Chondrocyte (in vitro differentiated cells): ENCODE data around the gene RFFL. TPM values are rescaled to one million over a fixed set of nuclear protein-coding genes. Genes with fewer than 3 reads are reported as not detected.
"Not testable (repeated sequence)": the region's sequence is repeated elsewhere in the genome, so short reads cannot be mapped to it uniquely, and the experiment has no call there.

ENCODE experiments used
- DNase-seq: peaks from one replicate; pipeline ENCODE4 v3.0.0; 2021; ENCODE audit warnings: mixed read lengths, low spot score
- H3K27ac Mint-ChIP-seq: one replicate; pipeline ENCODE4 v1.8.0; 2021; ENCODE audit warnings: mild to moderate bottlenecking, moderate library complexity, mixed read lengths; ENCODE audit not compliant: unreplicated experiment
- H3K27me3 Mint-ChIP-seq: 2 replicates; pipeline ENCODE4 v1.8.0; 2021; ENCODE audit warnings: low read depth, mixed read lengths
- H3K36me3 Mint-ChIP-seq: 2 replicates; pipeline ENCODE4 v1.8.0; 2021; ENCODE audit warnings: low read depth, mixed read lengths
- H3K4me1 Mint-ChIP-seq: 2 replicates; pipeline ENCODE4 v1.8.0; 2021; ENCODE audit warnings: low read depth, mild to moderate bottlenecking, mixed read lengths
- H3K4me3 Mint-ChIP-seq: one replicate; pipeline ENCODE4 v1.8.0; 2021; ENCODE audit warnings: mild to moderate bottlenecking, moderate library complexity, mixed read lengths; ENCODE audit not compliant: unreplicated experiment
- H3K9me3 Mint-ChIP-seq: 2 replicates; pipeline ENCODE4 v1.8.0; 2021; ENCODE audit warnings: low read depth, mixed read lengths
- CTCF ChIP-seq: fragments of 200-600 bp; sonication (generic); IDR thresholded peaks from 2 replicates; pipeline ENCODE4 v1.5.0; 2021; ENCODE audit warnings: antibody characterized with exemption, mild to moderate bottlenecking, moderate library complexity
- long read RNA-seq: library from polyadenylated mRNA; stranded (forward); transcript quantifications from one replicate; pipeline ENCODE4 v2.0.0, GENCODE V29; 2021
- total RNA-seq: library from RNA; stranded (reverse); gene quantifications from 3 replicates; pipeline ENCODE4 v1.2.1, GENCODE V29; 2021

Gene RFFL
- total RNA-seq, result 11.1 to 16.5 TPM (median 14.0 TPM) in 3 replicates
- long read RNA-seq, full-length matches to known transcripts, result 2 of 9 reads
- long read RNA-seq, partial matches to known transcripts, result 4 of 9 reads
- long read RNA-seq, other reads (novel, unspliced or antisense), result 3 of 9 reads

GRCh38 chr17:35063514-35064223, at the start of gene RFFL:
TSS of gene RFFL (minus strand) at chr17:35063707. CDS start at chr17:35026553, 37,154 bp downstream.
- Mint-ChIP-seq H3K4me1 (peaks cover 30% of the 10 kb centered on the region), H3K36me3 (peaks cover 6% of the 10 kb centered on the region), H3K4me3 (peak within 1 kb of the TSS; percentile 49), H3K9me3 (no peaks in the 10 kb centered on the region), H3K27ac (peak within 1 kb of the TSS; percentile 98), H3K27me3 (no peaks in the 10 kb centered on the region)
- TF ChIP-seq CTCF, result peak; percentile 67
- no peak for DNase-seq

- H3K27ac Mint-ChIP-seq, H3K36me3 Mint-ChIP-seq, H3K27me3 Mint-ChIP-seq, H3K4me1 Mint-ChIP-seq, H3K9me3 Mint-ChIP-seq, H3K4me3 Mint-ChIP-seq: not testable (repeated sequence)
- peak; percentile 39 for DNase-seq
These were observed 47.3 kb upstream of the RFFL start for GRCh38 chr17:35110791-35111190.

GRCh38 chr17:35104844-35105450, 41.4 kb upstream of the RFFL start:
- Mint-ChIP-seq H3K4me3 (no peak overlapping the region), H3K36me3 (peaks cover 22% of the 10 kb centered on the region), H3K27me3 (no peaks in the 10 kb centered on the region), H3K9me3 (no peaks in the 10 kb centered on the region), H3K27ac (no peak overlapping the region), H3K4me1 (no peaks in the 10 kb centered on the region)
- DNase-seq, result no peak
- no peak for TF ChIP-seq CTCF

GRCh38 chr17:35103271-35103670, 39.8 kb upstream of the RFFL start:
- no peak overlapping the region for H3K4me3 Mint-ChIP-seq
- H3K9me3 Mint-ChIP-seq, result no peaks in the 10 kb centered on the region
- no peak for TF ChIP-seq CTCF
- H3K4me1 Mint-ChIP-seq, result no peaks in the 10 kb centered on the region
- H3K27ac Mint-ChIP-seq, result no peak overlapping the region
- H3K27me3 Mint-ChIP-seq, result no peaks in the 10 kb centered on the region
- no peak for DNase-seq
- H3K36me3 Mint-ChIP-seq, result peaks cover 26% of the 10 kb centered on the region

GRCh38 chr17:35101725-35102124, 38.2 kb upstream of the RFFL start:
- Mint-ChIP-seq H3K36me3 (peaks cover 27% of the 10 kb centered on the region), H3K4me1 (no peaks in the 10 kb centered on the region)

More at GRCh38 chr17:35101725-35102124, 38.2 kb upstream of the RFFL start:
- DNase-seq, result no peak
- no peaks in the 10 kb centered on the region for H3K27me3 Mint-ChIP-seq
- no peak for TF ChIP-seq CTCF
- no peaks in the 10 kb centered on the region for H3K9me3 Mint-ChIP-seq
- H3K27ac Mint-ChIP-seq, result no peak overlapping the region
- H3K4me3 Mint-ChIP-seq, result no peak overlapping the region
